BJ (cell line): Measurements from ENCODE around the gene SOAT1. TPM values are rescaled to one million over a fixed set of nuclear protein-coding genes. Genes with fewer than 3 reads are reported as not detected.
"Not testable (repeated sequence)": the region's sequence is repeated elsewhere in the genome, so short reads cannot be mapped to it uniquely, and the experiment has no call there.

ENCODE experiments used
- CTCF ChIA-PET: fragments of 350-600 bp; formaldehyde crosslinking; extraction: SDS; loops from one replicate; lab custom pipeline; 2021; ENCODE audit warnings: antibody characterized with exemption, inconsistent platforms; lab: Yijun Ruan, JAX
- POLR2A ChIA-PET: fragments of 300-600 bp; sonication (Branson Sonifier 250); formaldehyde crosslinking; extraction: SDS; loops from one replicate; lab custom pipeline; 2021; ENCODE audit warnings: antibody characterized with exemption; lab: Charles Lee
- DNase-seq: peaks from one replicate; pipeline ENCODE4 v3.0.0-alpha.2; 2011; ENCODE audit warnings: low read depth
- H3K27me3 ChIP-seq: 2 replicates; pipeline ENCODE4 v1.6.0; 2011; ENCODE audit warnings: low read length; ENCODE audit not compliant: control insufficient read depth, insufficient read depth
- H3K36me3 ChIP-seq: 2 replicates; pipeline ENCODE4 v1.5.1; 2011; ENCODE audit warnings: low read length; ENCODE audit not compliant: control insufficient read depth, insufficient read depth
- H3K4me3 ChIP-seq: 2 replicates; pipeline ENCODE4 v1.5.1; 2011; ENCODE audit warnings: low read depth, mild to moderate bottlenecking, control low read depth, low read length
- CTCF ChIP-seq: IDR thresholded peaks from 2 replicates; pipeline ENCODE4 v1.5.1; 2011; ENCODE audit warnings: low read depth, mild to moderate bottlenecking, control low read depth, inconsistent platforms, low read length, moderate library complexity; ENCODE audit not compliant: insufficient read depth
- polyA minus RNA-seq: library from RNA; depleted of rRNA, polyadenylated mRNA; stranded (reverse); fragments of >200 nt; gene quantifications from 2 replicates; pipeline ENCODE4 v1.2.3, GENCODE V29; 2011; rRNA and poly(A)+ RNA removed
- polyA plus RNA-seq: library from polyadenylated mRNA; depleted of rRNA; stranded (reverse); fragments of >200 nt; gene quantifications from 2 replicates; pipeline ENCODE4 v1.2.3, GENCODE V29; 2011; rRNA removed

SOAT1 gene
- 12.3 and 30.2 TPM in 2 replicates for polyA plus RNA-seq
- 15.3 and 17.1 TPM in 2 replicates for polyA minus RNA-seq

DNA sequence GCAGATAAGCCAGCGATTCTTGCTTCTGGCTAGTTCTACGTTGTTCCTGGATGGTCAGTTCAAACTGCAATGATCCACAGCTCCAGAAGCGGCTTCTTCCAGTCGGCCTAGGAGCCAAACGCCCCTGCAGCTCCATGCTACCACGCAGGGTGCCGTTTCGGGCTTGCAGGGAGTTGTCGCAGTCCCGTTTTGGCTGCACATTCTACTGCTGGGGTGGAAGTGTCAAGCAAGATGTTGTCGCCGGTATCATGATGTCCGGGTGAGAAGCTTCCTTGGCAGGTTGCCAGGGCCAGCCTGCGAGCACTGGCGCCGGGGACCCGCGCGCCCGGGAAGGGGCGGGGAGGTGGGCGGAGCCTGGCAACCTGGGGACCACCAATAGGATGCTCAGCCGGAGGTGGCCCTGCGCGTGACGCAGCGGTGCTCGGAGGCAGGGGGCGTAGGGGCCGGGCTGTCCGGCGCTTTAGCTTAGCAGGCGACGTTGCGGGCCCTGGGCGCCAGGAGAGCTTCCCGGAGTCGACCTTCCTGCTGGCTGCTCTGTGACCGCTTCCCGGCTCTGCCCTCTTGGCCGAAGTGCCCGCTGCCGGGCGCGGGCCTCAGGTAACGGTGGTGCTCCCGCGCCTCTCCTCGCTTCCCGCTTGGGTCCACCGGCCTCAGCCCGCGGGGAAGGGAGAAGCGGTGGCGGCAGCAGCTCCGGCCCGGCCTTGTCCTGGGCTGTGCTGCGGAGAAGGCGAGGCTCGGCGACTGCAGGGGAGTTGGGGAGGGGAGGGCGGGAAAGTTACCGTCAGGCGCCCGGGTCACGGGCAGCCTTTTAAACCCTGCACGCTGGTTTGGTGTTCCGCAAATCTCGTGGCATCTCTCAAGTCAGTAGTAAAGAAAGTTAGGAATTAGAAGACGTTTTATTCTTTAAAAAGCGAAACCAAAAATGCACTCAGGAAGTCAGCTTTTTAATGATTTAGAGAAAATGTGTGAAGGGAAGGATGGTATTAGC is at the start of gene SOAT1:
Gene SOAT1, plus strand, starts transcription at position 458 of the 988 bp plus-strand sequence. CDS start 8,888 bp downstream, outside the sequence.
- H3K27me3 ChIP-seq: no peaks in the 10 kb centered on the region
- ChIA-PET POLR2A (interaction anchor here (0.5 to 0.6 kb wide), 2 partner anchors 9 to 180 kb away, joined by 3 to 4 read pairs; no protein-coding TSS in a partner anchor), CTCF (interaction anchor here (0.7 to 2.2 kb wide), 7 partner anchors 42 to 215 kb away, joined by 3 to 7 read pairs (median 4); no protein-coding TSS in a partner anchor)
- peak within 1 kb of the TSS; percentile 94 for H3K4me3 ChIP-seq
- H3K36me3 ChIP-seq: no peaks in the 10 kb centered on the region
- TF ChIP-seq CTCF: no peak
- DNase-seq: peak; percentile 43

GRCh38 chr1:179245426-179245825 is 48.2 kb upstream of the SOAT1 start:
- DNase-seq, H3K4me3 ChIP-seq, H3K27me3 ChIP-seq, H3K36me3 ChIP-seq, POLR2A ChIA-PET: not testable (repeated sequence)
- CTCF ChIA-PET: interaction anchor here (2.1 kb wide), 1 partner anchor 124 kb away, joined by 5 read pairs; no protein-coding TSS in a partner anchor

DNA sequence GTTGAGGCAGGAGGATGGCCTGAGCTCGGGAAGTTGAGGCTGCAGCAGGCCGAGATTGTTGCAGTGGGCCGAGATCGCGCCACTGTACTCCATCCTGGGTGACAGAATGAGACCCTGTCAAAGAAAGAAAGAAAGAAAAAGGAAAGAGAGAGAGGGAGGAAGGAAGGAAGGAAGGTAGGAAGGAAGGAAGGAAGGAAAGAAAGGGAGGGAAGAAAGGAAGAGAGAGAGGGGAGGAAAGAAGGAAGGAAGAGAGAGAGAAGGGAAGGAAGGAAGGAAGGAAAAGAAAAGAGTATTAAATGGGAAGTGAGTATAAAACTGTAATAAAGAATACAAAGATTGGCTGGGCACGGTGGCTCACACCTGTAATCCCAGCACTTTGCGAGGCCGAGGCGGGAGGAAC is 45.7 kb upstream of the SOAT1 start:
- Histone ChIP-seq H3K4me3 (no peak overlapping the region), H3K27me3 (no peaks in the 10 kb centered on the region), H3K36me3 (no peaks in the 10 kb centered on the region)
- CTCF ChIA-PET: interaction anchor here (1.1 kb wide), 1 partner anchor 122 kb away, joined by 3 read pairs; no protein-coding TSS in a partner anchor
- POLR2A ChIA-PET: no interaction called here
- DNase-seq: no peak
- TF ChIP-seq CTCF: no peak

GRCh38 chr1:179251675-179252074 is 41.9 kb upstream of the SOAT1 start:
- ChIA-PET POLR2A (no interaction called here), CTCF (interaction anchor here (0.6 to 4.9 kb wide), 15 partner anchors 15 to 563 kb away, joined by 3 to 66 read pairs (median 4); partner anchors contain the start of genes AXDND1 and SOAT1)
- TF ChIP-seq CTCF: peak; percentile 55
- peak; percentile 9 for DNase-seq
- Histone ChIP-seq H3K36me3 (no peaks in the 10 kb centered on the region), H3K4me3 (no peak overlapping the region), H3K27me3 (no peaks in the 10 kb centered on the region)

DNA sequence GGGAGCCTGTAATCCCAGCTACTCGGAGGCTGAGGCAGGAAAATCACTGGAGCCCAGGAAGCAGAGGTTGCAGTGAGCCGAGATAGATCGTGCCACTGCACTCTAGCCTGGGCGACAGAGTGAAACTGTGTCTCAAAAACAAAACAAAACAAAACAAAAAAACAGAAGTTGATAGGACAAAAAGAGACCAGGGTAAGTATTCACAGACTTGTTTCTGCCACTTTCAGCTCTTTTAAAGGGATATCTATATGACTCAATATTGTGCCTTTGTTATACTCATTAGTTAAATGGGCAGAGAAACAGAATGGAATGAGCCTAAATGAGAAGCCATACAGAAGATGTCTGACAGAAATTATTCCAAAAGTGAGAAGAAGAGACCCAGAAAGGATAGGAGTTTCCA is 41.0 kb upstream of the SOAT1 start:
- POLR2A ChIA-PET: no interaction called here

More for the DNA sequence above, 41.0 kb upstream of the SOAT1 start:
- CTCF ChIA-PET: interaction anchor here (0.8 to 4.9 kb wide), 6 partner anchors 11 to 562 kb away, joined by 3 to 66 read pairs (median 4); partner anchors contain the start of gene AXDND1
- Histone ChIP-seq H3K4me3 (no peak overlapping the region), H3K36me3 (no peaks in the 10 kb centered on the region), H3K27me3 (no peaks in the 10 kb centered on the region)
- no peak for DNase-seq
- no peak for TF ChIP-seq CTCF
